ENCODE measurements around the gene SORCS3.

The SORCS3 gene

DNA sequence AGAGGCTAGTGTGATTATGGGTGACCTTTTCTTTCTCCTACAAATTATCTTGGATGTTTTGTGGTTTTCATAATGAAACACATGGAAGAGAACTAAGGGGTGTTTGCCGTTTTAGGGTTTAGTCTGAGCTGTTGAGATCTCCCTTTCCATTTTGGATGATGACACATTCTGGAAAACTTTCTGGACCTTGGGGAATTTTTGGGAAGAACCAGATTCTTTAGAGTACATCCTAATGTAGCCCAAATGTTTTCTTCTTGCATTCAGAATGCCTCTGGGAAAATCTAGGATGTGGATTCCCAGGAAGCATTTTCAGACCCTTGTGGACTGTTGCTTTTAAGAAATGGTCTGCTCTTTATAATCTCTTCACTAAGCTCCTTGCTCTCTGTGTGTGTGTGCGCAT is 165.7 kb downstream of the SORCS3 start:
- H3K4me3 ChIP-seq (replicated peaks; ENCODE audit: low read depth, low read length) = no peak overlapping the region
- DNase-seq (ENCODE audit: extremely low read depth, low read depth) = no peak
- TF ChIP-seq CTCF (IDR thresholded peaks at IDR 0.05; ENCODE audit: low read depth, low read length, missing control alignments) = no peak

GRCh38 chr10:104807581-104808310 is 166.7 kb downstream of the SORCS3 start:
- DNase-seq (ENCODE audit: extremely low read depth, low read depth) = no peak
- TF ChIP-seq CTCF (IDR thresholded peaks at IDR 0.05; ENCODE audit: low read depth, low read length, missing control alignments) = no peak
- H3K4me3 ChIP-seq (replicated peaks; ENCODE audit: low read depth, low read length) = no peak overlapping the region

DNA sequence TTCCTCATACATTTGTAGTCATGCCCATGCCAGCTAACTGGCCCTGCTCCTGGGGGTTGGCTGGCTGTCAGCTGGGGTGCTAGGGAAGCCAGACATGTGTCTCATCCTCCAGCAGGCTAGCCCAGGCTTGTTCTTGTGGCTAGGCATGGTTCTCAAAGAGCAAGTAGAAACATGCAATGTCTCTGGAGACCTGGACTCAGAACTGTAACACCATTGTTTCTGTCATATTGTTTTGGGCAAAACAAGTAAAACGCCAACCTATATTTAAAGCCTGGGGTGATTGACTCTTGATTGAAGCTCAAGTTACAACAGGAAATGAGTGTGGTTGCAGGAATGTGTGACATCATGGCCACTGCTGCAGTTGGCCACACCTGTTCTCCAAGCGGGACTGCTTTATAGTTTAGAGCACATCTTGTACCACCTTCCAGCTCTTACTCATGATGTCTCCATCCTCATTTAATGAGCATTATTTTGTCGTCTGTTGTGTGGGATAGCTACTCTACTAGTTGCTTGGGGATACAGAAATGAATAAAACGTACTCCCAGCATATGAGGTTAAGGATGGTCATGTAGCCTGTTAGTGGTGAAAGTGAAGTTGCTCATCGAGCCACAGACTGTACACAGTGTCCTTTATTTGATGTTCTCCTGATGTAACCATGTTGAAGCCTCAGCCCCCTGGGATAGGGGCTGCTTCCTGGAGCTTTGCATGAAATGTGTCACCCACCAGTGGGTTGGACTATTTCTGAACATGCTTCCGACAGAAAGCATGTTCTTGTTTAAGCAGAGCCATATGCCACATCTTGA is 168.4 kb downstream of the SORCS3 start:
- DNase-seq (ENCODE audit: extremely low read depth, low read depth) = peak; percentile 9
- TF ChIP-seq CTCF (IDR thresholded peaks at IDR 0.05; ENCODE audit: low read depth, low read length, missing control alignments) = no peak
- H3K4me3 ChIP-seq (replicated peaks; ENCODE audit: low read depth, low read length) = no peak overlapping the region

GRCh38 chr10:104811166-104811565 is 170.1 kb downstream of the SORCS3 start:
- no peak for TF ChIP-seq CTCF (IDR thresholded peaks at IDR 0.05; ENCODE audit: low read depth, low read length, missing control alignments)
- H3K4me3 ChIP-seq (replicated peaks; ENCODE audit: low read depth, low read length) = no peak overlapping the region
- DNase-seq (ENCODE audit: extremely low read depth, low read depth) = no peak

GRCh38 chr10:104816501-104816900 is 175.4 kb downstream of the SORCS3 start:
- no peak for DNase-seq (ENCODE audit: extremely low read depth, low read depth)
- TF ChIP-seq CTCF (IDR thresholded peaks at IDR 0.05; ENCODE audit: low read depth, low read length, missing control alignments) = no peak
- no peak overlapping the region for H3K4me3 ChIP-seq (replicated peaks; ENCODE audit: low read depth, low read length)

GRCh38 chr10:104819731-104820130 is 178.6 kb downstream of the SORCS3 start:
- no peak for DNase-seq (ENCODE audit: extremely low read depth, low read depth)
- TF ChIP-seq CTCF (IDR thresholded peaks at IDR 0.05; ENCODE audit: low read depth, low read length, missing control alignments) = no peak
- no peak overlapping the region for H3K4me3 ChIP-seq (replicated peaks; ENCODE audit: low read depth, low read length)

Measured in HFF-Myc (cell line).